IMR-90 (cell line): ENCODE measurements around the gene DBNDD1. TPM values are rescaled to one million over a fixed set of nuclear protein-coding genes. Genes with fewer than 3 reads are reported as not detected.
A peak's percentile ranks its signal among the peaks of the same experiment; 100 is the strongest.

Source experiments
- ATAC-seq: fragments of 200-7000 bp; cut with Tn5 transposase; 2 replicates; pipeline ENCODE4 v1.9.1; 2020; ENCODE audit warnings: low read depth, mild to moderate bottlenecking, moderate library complexity
- BruUV-seq: library from RNA; stranded (reverse); fragments of 400-500 nt; replicated peaks from 2 replicates; lab custom pipeline; 2021; lab: Mats Ljungman, UMichigan
- CTCF ChIA-PET: fragments of 300-600 bp; formaldehyde crosslinking; extraction: SDS; loops from one replicate; lab custom pipeline; 2021; ENCODE audit warnings: antibody characterized with exemption; lab: Yijun Ruan, JAX
- POLR2A ChIA-PET: fragments of 300-600 bp; sonication (Branson Sonifier 250); formaldehyde crosslinking; loops from one replicate; lab custom pipeline; 2022; ENCODE audit warnings: antibody characterized with exemption; ENCODE audit not compliant: unreplicated experiment; lab: Charles Lee
- DNase-seq: peaks from one replicate; pipeline ENCODE4 v3.0.0; 2013
- H2AFZ ChIP-seq: replicated peaks from 2 replicates; pipeline ENCODE3; 2013; ENCODE audit warnings: low read length, mild to moderate bottlenecking; ENCODE audit not compliant: poor library complexity
- H2AK5ac ChIP-seq: 2 replicates; pipeline ENCODE4 v1.6.1; 2013; ENCODE audit warnings: low read depth, low read length, inconsistent platforms
- H2AK9ac ChIP-seq: replicated peaks from 2 replicates; pipeline ENCODE3; 2013; ENCODE audit warnings: mild to moderate bottlenecking, low read depth, low read length, moderate library complexity; ENCODE audit not compliant: poor library complexity
- H2BK120ac ChIP-seq: 2 replicates; pipeline ENCODE4 v1.6.1; 2013; ENCODE audit warnings: low read depth, low read length, inconsistent platforms
- H2BK15ac ChIP-seq: 3 replicates; pipeline ENCODE4 v1.6.1; 2013; ENCODE audit warnings: low read depth, low read length, inconsistent platforms
- H2BK20ac ChIP-seq: 2 replicates; pipeline ENCODE4 v1.6.1; 2013; ENCODE audit warnings: low read depth, mild to moderate bottlenecking, inconsistent platforms, low read length, moderate library complexity
- H2BK5ac ChIP-seq: 2 replicates; pipeline ENCODE4 v1.6.1; 2013; ENCODE audit warnings: mild to moderate bottlenecking, low read depth, low read length, inconsistent platforms; ENCODE audit not compliant: poor library complexity, severe bottlenecking
- H3K14ac ChIP-seq: replicated peaks from 2 replicates; pipeline ENCODE4 v1.6.1; 2013; ENCODE audit warnings: low read depth, low read length, inconsistent platforms
- H3K18ac ChIP-seq: 2 replicates; pipeline ENCODE4 v1.6.1; 2013; ENCODE audit warnings: low read depth, low read length, control low read depth
- H3K23ac ChIP-seq: 2 replicates; pipeline ENCODE4 v1.6.1; 2013; ENCODE audit warnings: low read depth, low read length, inconsistent platforms
- H3K27ac ChIP-seq: 2 replicates; pipeline ENCODE4 v1.5.1; 2013; ENCODE audit warnings: mild to moderate bottlenecking, control low read depth, low read length; ENCODE audit not compliant: insufficient read depth
- H3K27me3 ChIP-seq: 2 replicates; pipeline ENCODE4 v1.6.1; 2013; ENCODE audit warnings: low read length; ENCODE audit not compliant: control insufficient read depth, insufficient read depth
- H3K36me3 ChIP-seq: 2 replicates; pipeline ENCODE4 v1.6.1; 2013; ENCODE audit warnings: low read length, mixed read lengths; ENCODE audit not compliant: control insufficient read depth, insufficient read depth
- H3K4ac ChIP-seq: 2 replicates; pipeline ENCODE4 v1.6.1; 2013; ENCODE audit warnings: low read depth, low read length, inconsistent platforms
- H3K4me1 ChIP-seq: 2 replicates; pipeline ENCODE4 v1.6.1; 2013; ENCODE audit warnings: low read length, mixed read lengths; ENCODE audit not compliant: control insufficient read depth, insufficient read depth
- H3K4me2 ChIP-seq: 2 replicates; pipeline ENCODE4 v1.6.1; 2013; ENCODE audit warnings: low read depth, mild to moderate bottlenecking, control low read depth, low read length, moderate library complexity
- H3K4me3 ChIP-seq: 2 replicates; pipeline ENCODE4 v1.5.1; 2013; ENCODE audit warnings: low read depth, mild to moderate bottlenecking, control low read depth, low read length, moderate library complexity; ENCODE audit not compliant: insufficient read depth
- H3K56ac ChIP-seq: 2 replicates; pipeline ENCODE4 v1.6.1; 2013; ENCODE audit warnings: low read length, inconsistent platforms; ENCODE audit not compliant: insufficient read depth; ENCODE audit errors: extremely low read depth
- H3K79me1 ChIP-seq, 2 experiments: 2 replicates each; pipeline ENCODE4 v1.6.1; 2013; ENCODE audit warnings: low read length in 2 of 2, inconsistent platforms in 1 of 2, low read depth in 1 of 2
- H3K9ac ChIP-seq: 2 replicates; pipeline ENCODE4 v1.6.1; 2013; ENCODE audit warnings: low read depth, low read length, control low read depth
- H3K9me1 ChIP-seq: 2 replicates; pipeline ENCODE4 v1.6.1; 2013; ENCODE audit warnings: low read length, inconsistent platforms; ENCODE audit not compliant: insufficient read depth
- H3K9me3 ChIP-seq: 2 replicates; pipeline ENCODE4 v1.6.1; 2013; ENCODE audit warnings: low read length; ENCODE audit not compliant: control insufficient read depth, insufficient read depth
- H4K20me1 ChIP-seq: 2 replicates; pipeline ENCODE4 v1.6.1; 2013; ENCODE audit warnings: low read length, inconsistent platforms; ENCODE audit not compliant: insufficient read depth
- H4K5ac ChIP-seq: 2 replicates; pipeline ENCODE4 v1.6.1; 2013; ENCODE audit warnings: mild to moderate bottlenecking, low read depth, low read length, control low read depth
- H4K8ac ChIP-seq, 2 experiments: 2 replicates each; pipeline ENCODE4 v1.6.1; 2013; ENCODE audit warnings: low read depth in 2 of 2, low read length in 2 of 2, control low read depth in 1 of 2, inconsistent platforms in 1 of 2
- H4K91ac ChIP-seq: 2 replicates; pipeline ENCODE4 v1.6.1; 2013; ENCODE audit warnings: low read depth, low read length, inconsistent platforms; ENCODE audit not compliant: insufficient read depth
- CEBPB ChIP-seq: IDR thresholded peaks from 2 replicates; pipeline ENCODE4 v1.6.1; 2012; ENCODE audit warnings: low read depth, low read length, improper control_type of control experiment
- FOS ChIP-seq: fragments of 150-350 bp; IDR thresholded peaks from 2 replicates; pipeline ENCODE4 v1.6.1; 2016; ENCODE audit warnings: low read depth, low read length
- MAFK ChIP-seq: IDR thresholded peaks from 2 replicates; pipeline ENCODE4 v1.6.1; 2012; ENCODE audit warnings: low read depth, low read length, improper control_type of control experiment
- NFE2L2 ChIP-seq: fragments of 150-350 bp; IDR thresholded peaks from 2 replicates; pipeline ENCODE4 v1.6.1; 2016; ENCODE audit warnings: low read depth, mild to moderate bottlenecking, low read length
- RCOR1 ChIP-seq: IDR thresholded peaks from 2 replicates; pipeline ENCODE4 v1.6.1; 2012; ENCODE audit warnings: mild to moderate bottlenecking, low read length, improper control_type of control experiment; ENCODE audit not compliant: insufficient replicate concordance
- RFX5 ChIP-seq: IDR thresholded peaks from 2 replicates; pipeline ENCODE4 v1.8.0; 2012; ENCODE audit warnings: low read depth, mild to moderate bottlenecking, low read length, moderate library complexity
- SMC3 ChIP-seq: fragments of 150-350 bp; IDR thresholded peaks from 2 replicates; pipeline ENCODE4 v1.6.1; 2016; ENCODE audit warnings: low read depth, mild to moderate bottlenecking, antibody characterized with exemption, low read length, moderate library complexity
- USF2 ChIP-seq: fragments of 150-350 bp; IDR thresholded peaks from 2 replicates; pipeline ENCODE4 v1.6.1; 2017; ENCODE audit warnings: mild to moderate bottlenecking, antibody characterized with exemption, low read length, low read depth
- WGBS, 2 experiments: methylation state at CpG; one replicate each; pipeline versions ENCODE4 v1.1.5 to v1.1.7; 2013; ENCODE audit warnings: missing lambda C conversion rate in 2 of 2; ENCODE audit not compliant: insufficient read length in 1 of 2; ENCODE audit errors: extremely low coverage in 2 of 2; 5-methylcytosine and 5-hydroxymethylcytosine counted together
- dilution Hi-C: fragments of 300-500 bp; cut with HindIII; formaldehyde crosslinking; loops from one replicate; pipeline ENCODE4 v1.14.3; 2018; ENCODE audit warnings: low sequenced_read_pairs; ENCODE audit not compliant: unreplicated experiment
- in situ Hi-C: fragments of 300-500 bp; cut with MboI; formaldehyde crosslinking; loops from 3 replicates; pipeline ENCODE4 v1.14.3; 2019; ENCODE audit warnings: low sequenced_read_pairs, inconsistent platforms, mixed read lengths
- intact Hi-C: fragments of 100-400 bp; cut with micrococcal nuclease; formaldehyde crosslinking; loops from 2 replicates; pipeline ENCODE4 v1.10.0; 2022
- polyA plus RNA-seq, 3 experiments: library from polyadenylated mRNA; depleted of rRNA; stranded (reverse); fragments of >200 nt; gene quantifications; 2 replicates each; pipeline ENCODE4 v1.2.3, GENCODE V29; 2012; ENCODE audit warnings: low replicate concordance in 1 of 3
- total RNA-seq: library from RNA; depleted of rRNA; stranded (reverse); fragments of >200 nt; gene quantifications from 2 replicates; pipeline ENCODE4 v1.2.3, GENCODE V29; 2012

DBNDD1 gene
- total and polyA plus RNA-seq, 2 of the 4 experiments (the other 2 are of a cell fraction), result 3.4 to 23.0 TPM

GRCh38 chr16:90019543-90020259 is 445 bp upstream of the DBNDD1 start (continued):
- TF ChIP-seq USF2 (no peak), CEBPB (no peak), RFX5 (no peak)

GRCh38 chr16:90018297-90018651 is 982 bp downstream of the DBNDD1 start:
- Histone ChIP-seq H4K8ac (no peak overlapping the region), H3K9me1 (peaks cover 7% of the 10 kb centered on the region), H3K18ac (no peak overlapping the region), H3K36me3 (no peaks in the 10 kb centered on the region), H2BK120ac (no peak overlapping the region), H3K14ac (no peak overlapping the region), H3K4me1 (peaks cover 10% of the 10 kb centered on the region), H2AK9ac (peak overlapping the region; percentile 87), H2AFZ (peak overlapping the region; percentile 89), H3K27ac (no peak overlapping the region), H3K79me1 (peaks cover 8 to 17% of the 10 kb centered on the region in 2 experiments; a peak in 3 of 4 replicates), H3K9me3 (no peaks in the 10 kb centered on the region), H3K4me2 (peak overlapping the region; percentile 75), H3K9ac (no peak overlapping the region), H2BK20ac (no peak overlapping the region), H3K4me3 (peak overlapping the region; percentile 74; the same call in 1 of the 2 replicates), H3K4ac (no peak overlapping the region), H3K56ac (no peak overlapping the region), H3K27me3 (no peaks in the 10 kb centered on the region), H4K5ac (no peak overlapping the region), H3K23ac (no peak overlapping the region), H4K91ac (no peak overlapping the region), H4K20me1 (peaks cover 3% of the 10 kb centered on the region; the same call in 1 of the 2 replicates), H2AK5ac (no peak overlapping the region), H2BK15ac (no peak overlapping the region), H2BK5ac (no peak overlapping the region)
- intact Hi-C loops, result no loop called here
- no CpG with 5 or more reads among the region's 7 CpGs for WGBS, 2 experiments
- ChIA-PET CTCF (interaction anchor here (1.1 kb wide), 1 partner anchor 157 kb away, joined by 3 read pairs; no protein-coding TSS in a partner anchor), POLR2A (no interaction called here)
- dilution Hi-C loops, result no loop called here
- ATAC-seq (no peak), DNase-seq (no peak)
- in situ Hi-C loops, result no loop called here
- BruUV-seq, result no TSS peak
- TF ChIP-seq RCOR1 (no peak), SMC3 (no peak), RFX5 (no peak), MAFK (no peak), USF2 (no peak), NFE2L2 (no peak), FOS (no peak), CEBPB (no peak)
